ENCODE data around the gene EPHB1. TPM values are rescaled to one million over a fixed set of nuclear protein-coding genes. Genes with fewer than 3 reads are reported as not detected.

The EPHB1 gene
- total and polyA plus RNA-seq, 2 donors (not counting 3 experiments of a cell fraction or from before 2014, with no cell fraction given) = 1.3 to 5.2 TPM

- H3K4me3 ChIP-seq (replicated peaks in 1 of 3; ENCODE audit: insufficient read depth in 1 of 3, low read depth in 1 of 3, low read length in 3 of 3) = no peak overlapping the region
- no peak overlapping the region for H3K4me2 ChIP-seq (ENCODE audit: insufficient read depth, low read length)
- H3K27ac ChIP-seq (ENCODE audit: insufficient read depth, low read depth, low read length) = no peak overlapping the region
- H3K27me3 ChIP-seq (ENCODE audit: control insufficient read depth in 2 of 2, insufficient read depth in 2 of 2, low read length in 2 of 2) = no peaks in the 10 kb centered on the region
- H3K79me2 ChIP-seq (ENCODE audit: control insufficient read depth, insufficient read depth, low read length) = no peaks in the 10 kb centered on the region
- intact Hi-C loops (cut with micrococcal nuclease) (no loop called here), dilution Hi-C loops (cut with MboI; ENCODE audit: extremely low pct_ligation_motif_present, low sequenced_read_pairs) (no loop called here)
- H2AFZ ChIP-seq (ENCODE audit: low read depth, low read length) = no peak overlapping the region
- H3K36me3 ChIP-seq (ENCODE audit: control insufficient read depth in 2 of 2, extremely low read depth in 1 of 2, insufficient read depth in 2 of 2, low read length in 2 of 2) = no peaks in the 10 kb centered on the region
- no peaks in the 10 kb centered on the region for H3K4me1 ChIP-seq (ENCODE audit: control insufficient read depth, extremely low read depth, insufficient read depth, low read length)
- no TSS peak for BruUV-seq (replicated peaks)
- ChIA-PET POLR2A (no interaction called here), CTCF (interaction anchor here (0.8 to 1.4 kb wide), 4 partner anchors 12 to 480 kb away, joined by 3 to 4 read pairs (median 3); partner anchors contain the start of gene EPHB1)
- H3K9me1 ChIP-seq (replicated peaks; ENCODE audit: control insufficient read depth, extremely low read depth, insufficient read depth, low read length) = no peaks in the 10 kb centered on the region
- FAIRE-seq (no peak), DNase-seq (ENCODE audit: low read depth, low spot score) (no peak)
- no peaks in the 10 kb centered on the region for H3K9me3 ChIP-seq (replicated peaks; ENCODE audit: control insufficient read depth, insufficient read depth, low read length)
- H3K9ac ChIP-seq (replicated peaks; ENCODE audit: extremely low read depth, insufficient read depth, low read length) = no peak overlapping the region
- H4K20me1 ChIP-seq (replicated peaks; ENCODE audit: control insufficient read depth, extremely low read depth, insufficient read depth, low read length) = no peaks in the 10 kb centered on the region
- TF ChIP-seq MYC (IDR thresholded peaks at IDR 0.05; ENCODE audit: low read depth, low read length) = no peak
- no peak for TF ChIP-seq EZH2 (IDR thresholded peaks at IDR 0.05; ENCODE audit: borderline replicate concordance, low read depth, low read length, severe bottlenecking)
- TF ChIP-seq POLR2AphosphoS5 (IDR thresholded peaks at IDR 0.05; ENCODE audit: insufficient read depth, low read depth, low read length) = no peak
- no peak for TF ChIP-seq GATA2 (IDR thresholded peaks at IDR 0.05; ENCODE audit: insufficient read depth, insufficient read length, low read depth, low read length)
- no peak for TF ChIP-seq POLR2A (IDR thresholded peaks at IDR 0.05; ENCODE audit: low read depth, low read length)
- TF ChIP-seq, protein P1, sequence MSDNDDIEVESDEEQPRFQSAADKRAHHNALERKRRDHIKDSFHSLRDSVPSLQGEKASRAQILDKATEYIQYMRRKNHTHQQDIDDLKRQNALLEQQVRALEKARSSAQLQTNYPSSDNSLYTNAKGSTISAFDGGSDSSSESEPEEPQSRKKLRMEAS (IDR thresholded peaks at IDR 0.05; ENCODE audit: insufficient read depth, insufficient read length) = no peak
- TF ChIP-seq JUN (IDR thresholded peaks at IDR 0.05; ENCODE audit: borderline replicate concordance, insufficient read depth, insufficient read length, low read depth) = no peak
- TF ChIP-seq FOS (IDR thresholded peaks at IDR 0.05; ENCODE audit: borderline replicate concordance, insufficient read depth, low read length) = no peak
Measured at GRCh38 chr3:134823679-134824078, 28.6 kb downstream of the EPHB1 start.

- TF ChIP-seq, protein P1 (IDR thresholded peaks at IDR 0.05; ENCODE audit: insufficient read depth, insufficient read length) = no peak
- TF ChIP-seq MYC (IDR thresholded peaks at IDR 0.05; ENCODE audit: low read depth, low read length) = no peak
- TF ChIP-seq, protein P2, sequence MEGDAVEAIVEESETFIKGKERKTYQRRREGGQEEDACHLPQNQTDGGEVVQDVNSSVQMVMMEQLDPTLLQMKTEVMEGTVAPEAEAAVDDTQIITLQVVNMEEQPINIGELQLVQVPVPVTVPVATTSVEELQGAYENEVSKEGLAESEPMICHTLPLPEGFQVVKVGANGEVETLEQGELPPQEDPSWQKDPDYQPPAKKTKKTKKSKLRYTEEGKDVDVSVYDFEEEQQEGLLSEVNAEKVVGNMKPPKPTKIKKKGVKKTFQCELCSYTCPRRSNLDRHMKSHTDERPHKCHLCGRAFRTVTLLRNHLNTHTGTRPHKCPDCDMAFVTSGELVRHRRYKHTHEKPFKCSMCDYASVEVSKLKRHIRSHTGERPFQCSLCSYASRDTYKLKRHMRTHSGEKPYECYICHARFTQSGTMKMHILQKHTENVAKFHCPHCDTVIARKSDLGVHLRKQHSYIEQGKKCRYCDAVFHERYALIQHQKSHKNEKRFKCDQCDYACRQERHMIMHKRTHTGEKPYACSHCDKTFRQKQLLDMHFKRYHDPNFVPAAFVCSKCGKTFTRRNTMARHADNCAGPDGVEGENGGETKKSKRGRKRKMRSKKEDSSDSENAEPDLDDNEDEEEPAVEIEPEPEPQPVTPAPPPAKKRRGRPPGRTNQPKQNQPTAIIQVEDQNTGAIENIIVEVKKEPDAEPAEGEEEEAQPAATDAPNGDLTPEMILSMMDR (IDR thresholded peaks at IDR 0.05; ENCODE audit: extremely low read depth in 1 of 2, insufficient read depth in 1 of 2, low read depth in 1 of 2, low read length in 2 of 2) = no peak
- Histone ChIP-seq H3K4me1 (ENCODE audit: control insufficient read depth, extremely low read depth, insufficient read depth, low read length) (no peaks in the 10 kb centered on the region), H3K27ac (ENCODE audit: insufficient read depth, low read depth, low read length) (no peak overlapping the region), H3K4me3 (replicated peaks in 1 of 3; ENCODE audit: insufficient read depth in 1 of 3, low read depth in 1 of 3, low read length in 3 of 3) (no peak overlapping the region), H3K36me3 (ENCODE audit: control insufficient read depth in 2 of 2, extremely low read depth in 1 of 2, insufficient read depth in 2 of 2, low read length in 2 of 2) (no peaks in the 10 kb centered on the region), H3K27me3 (ENCODE audit: control insufficient read depth in 2 of 2, insufficient read depth in 2 of 2, low read length in 2 of 2) (no peaks in the 10 kb centered on the region), H3K79me2 (ENCODE audit: control insufficient read depth, insufficient read depth, low read length) (no peaks in the 10 kb centered on the region), H4K20me1 (replicated peaks; ENCODE audit: control insufficient read depth, extremely low read depth, insufficient read depth, low read length) (no peaks in the 10 kb centered on the region), H2AFZ (ENCODE audit: low read depth, low read length) (no peak overlapping the region), H3K4me2 (ENCODE audit: insufficient read depth, low read length) (no peak overlapping the region), H3K9ac (replicated peaks; ENCODE audit: extremely low read depth, insufficient read depth, low read length) (no peak overlapping the region), H3K9me1 (replicated peaks; ENCODE audit: control insufficient read depth, extremely low read depth, insufficient read depth, low read length) (no peaks in the 10 kb centered on the region), H3K9me3 (replicated peaks; ENCODE audit: control insufficient read depth, insufficient read depth, low read length) (no peaks in the 10 kb centered on the region)
- intact Hi-C loops (cut with micrococcal nuclease) (no loop called here), dilution Hi-C loops (cut with MboI; ENCODE audit: extremely low pct_ligation_motif_present, low sequenced_read_pairs) (no loop called here)
- POLR2A ChIA-PET = no interaction called here
- FAIRE-seq (no peak), DNase-seq (ENCODE audit: low read depth, low spot score) (no peak)
- no TSS peak for BruUV-seq (replicated peaks)
- CTCF ChIA-PET = interaction anchor here (0.8 to 1.4 kb wide), 3 partner anchors 13 to 70 kb away, joined by 3 to 4 read pairs (median 3); partner anchors contain the start of gene EPHB1
Measured at GRCh38 chr3:134824791-134825190, 29.7 kb downstream of the EPHB1 start.
